Thyroid gland (tissue), 4 donors: Measurements from ENCODE around the gene PEPD. TPM values are rescaled to one million over a fixed set of nuclear protein-coding genes. Genes with fewer than 3 reads are reported as not detected.

Experiments used
- DNase-seq, 2 donors: peaks; one replicate each; pipeline ENCODE4 v3.0.0-alpha.2; 2019
- H3K27ac ChIP-seq, 3 donors: fragments of 200-600 bp; sonication (generic); 1 replicate in 2 of 3; 2 replicates in 1 of 3; pipeline ENCODE4 v1.5.1; 2016 to 2019; ENCODE audit warnings: mild to moderate bottlenecking in 1 of 3, moderate library complexity in 1 of 3
- H3K27me3 ChIP-seq: fragments of 200-600 bp; sonication (generic); one replicate; pipeline ENCODE4 v1.5.1; 2019
- H3K36me3 ChIP-seq, 2 donors: fragments of 200-600 bp; sonication (generic); one replicate each; pipeline ENCODE4 v1.5.1; 2016 to 2019
- H3K4me1 ChIP-seq, 2 donors: fragments of 200-600 bp; sonication (generic); one replicate each; pipeline ENCODE4 v1.5.1; 2017 to 2019
- H3K4me3 ChIP-seq, 3 donors: fragments of 200-600 bp; sonication (generic); replicated peaks in 1 of 3; 1 replicate in 2 of 3; 2 replicates in 1 of 3; pipeline ENCODE4 v1.5.1; 2016; ENCODE audit warnings: mild to moderate bottlenecking in 1 of 3
- H3K9me3 ChIP-seq: fragments of 200-600 bp; sonication (generic); one replicate; pipeline ENCODE4 v1.5.1; 2017
- CTCF ChIP-seq, 6 experiments: fragments of 200-600 bp in 3 of 6; fragments of 450-650 bp in 3 of 6; sonication (generic) in 3 of 6; IDR thresholded peaks; one replicate each; pipeline ENCODE4 v1.5.1; 2016 to 2019; ENCODE audit warnings: antibody characterized with exemption in 6 of 6, mild to moderate bottlenecking in 2 of 6, inconsistent platforms in 1 of 6, moderate library complexity in 1 of 6
- POLR2A ChIP-seq, 2 donors: fragments of 450-650 bp; IDR thresholded peaks; one replicate each; pipeline ENCODE4 v1.6.1; 2017; ENCODE audit warnings: antibody characterized with exemption in 2 of 2, mild to moderate bottlenecking in 2 of 2, moderate library complexity in 1 of 2
- WGBS, 2 donors: methylation state at CpG; one replicate each; pipeline ENCODE4 v1.1.5; 2017; 5-methylcytosine and 5-hydroxymethylcytosine counted together
- intact Hi-C: fragments of 100-400 bp; cut with DNase I; formaldehyde crosslinking; loops from one replicate; pipeline ENCODE4 v1.15.1; 2023
- total RNA-seq, 4 donors: library from RNA; depleted of rRNA; stranded (reverse); fragments of >200 nt; gene quantifications; one replicate each; pipeline ENCODE4 v1.2.3, GENCODE V29; 2016

The PEPD gene
- total RNA-seq, 4 donors from 2014 or later: 76.8 to 121 (median 102) TPM

GRCh38 chr19:33388725-33389420 is 132.7 kb downstream of the PEPD start:
- peaks cover 61 to 85% of the 10 kb centered on the region in 2 donors for H3K4me1 ChIP-seq
- TF ChIP-seq CTCF (IDR thresholded peaks at IDR 0.05): no peak
- TF ChIP-seq POLR2A (IDR thresholded peaks at IDR 0.05): no peak
- H3K27ac ChIP-seq: peak overlapping the region; percentile 43 to 79 (median 79)
- DNase-seq: peak; percentile 39 to 59
- H3K4me3 ChIP-seq: no peak overlapping the region
- H3K36me3 ChIP-seq: no peaks in the 10 kb centered on the region
- intact Hi-C loops: no loop called here
- 60 to 77% methylated on average over 7 to 10 of the region's 28 CpGs for WGBS, 2 donors
- no peaks in the 10 kb centered on the region for H3K9me3 ChIP-seq
- no peaks in the 10 kb centered on the region for H3K27me3 ChIP-seq

GRCh38 chr19:33388231-33388724 is 133.3 kb downstream of the PEPD start:
- H3K36me3 ChIP-seq: no peaks in the 10 kb centered on the region
- no peaks in the 10 kb centered on the region for H3K9me3 ChIP-seq
- TF ChIP-seq POLR2A (IDR thresholded peaks at IDR 0.05): no peak
- TF ChIP-seq CTCF (IDR thresholded peaks at IDR 0.05): no peak
- peaks cover 61 to 79% of the 10 kb centered on the region in 2 donors for H3K4me1 ChIP-seq
- H3K27me3 ChIP-seq: no peaks in the 10 kb centered on the region
- H3K27ac ChIP-seq: peak overlapping the region; percentile 43 to 79 (median 79)
- intact Hi-C loops: no loop called here
- peak; percentile 89 to 93 for DNase-seq
- no peak overlapping the region for H3K4me3 ChIP-seq
- WGBS, 2 donors: 18 to 23% methylated on average over 2 to 8 of the region's 13 CpGs

GRCh38 chr19:33387351-33388230 is 134.0 kb downstream of the PEPD start:
- DNase-seq: no peak

GRCh38 chr19:33386361-33386858 is 135.2 kb downstream of the PEPD start:
- TF ChIP-seq CTCF (IDR thresholded peaks at IDR 0.05) (no peak), POLR2A (IDR thresholded peaks at IDR 0.05) (no peak)
- Histone ChIP-seq H3K4me3 (no peak overlapping the region), H3K4me1 (peaks cover 51 to 60% of the 10 kb centered on the region in 2 donors), H3K9me3 (no peaks in the 10 kb centered on the region), H3K27me3 (no peaks in the 10 kb centered on the region), H3K27ac (peak overlapping the region; percentile 10 to 53 (median 35)), H3K36me3 (no peaks in the 10 kb centered on the region)
- intact Hi-C loops: no loop called here
- peak; percentile 73 to 78 for DNase-seq
- WGBS, 2 donors: 46 to 58% methylated on average over 10 to 15 of the region's 15 CpGs

More at GRCh38 chr19:33387351-33388230, 134.0 kb downstream of the PEPD start:
- Histone ChIP-seq H3K4me3 (no peak overlapping the region), H3K36me3 (no peaks in the 10 kb centered on the region), H3K27ac (peak overlapping the region in 1 of 3 donors; percentile 79), H3K27me3 (no peaks in the 10 kb centered on the region), H3K4me1 (peaks cover 61 to 72% of the 10 kb centered on the region in 2 donors), H3K9me3 (no peaks in the 10 kb centered on the region)
- TF ChIP-seq POLR2A (IDR thresholded peaks at IDR 0.05): no peak
- TF ChIP-seq CTCF (IDR thresholded peaks at IDR 0.05): no peak
- intact Hi-C loops: no loop called here
- 97% methylated on average over 15 to 32 of the region's 39 CpGs for WGBS, 2 donors
